Stimulated activated naive CD4-positive, alpha-beta T cell (primary cell): Measurements from ENCODE around the gene TNNI3K.

ENCODE experiments used
- DNase-seq, 6 experiments: peaks; one replicate each; lab custom pipeline; 2025; lab: John Stamatoyannopoulos, UW

Gene TNNI3K

DNA sequence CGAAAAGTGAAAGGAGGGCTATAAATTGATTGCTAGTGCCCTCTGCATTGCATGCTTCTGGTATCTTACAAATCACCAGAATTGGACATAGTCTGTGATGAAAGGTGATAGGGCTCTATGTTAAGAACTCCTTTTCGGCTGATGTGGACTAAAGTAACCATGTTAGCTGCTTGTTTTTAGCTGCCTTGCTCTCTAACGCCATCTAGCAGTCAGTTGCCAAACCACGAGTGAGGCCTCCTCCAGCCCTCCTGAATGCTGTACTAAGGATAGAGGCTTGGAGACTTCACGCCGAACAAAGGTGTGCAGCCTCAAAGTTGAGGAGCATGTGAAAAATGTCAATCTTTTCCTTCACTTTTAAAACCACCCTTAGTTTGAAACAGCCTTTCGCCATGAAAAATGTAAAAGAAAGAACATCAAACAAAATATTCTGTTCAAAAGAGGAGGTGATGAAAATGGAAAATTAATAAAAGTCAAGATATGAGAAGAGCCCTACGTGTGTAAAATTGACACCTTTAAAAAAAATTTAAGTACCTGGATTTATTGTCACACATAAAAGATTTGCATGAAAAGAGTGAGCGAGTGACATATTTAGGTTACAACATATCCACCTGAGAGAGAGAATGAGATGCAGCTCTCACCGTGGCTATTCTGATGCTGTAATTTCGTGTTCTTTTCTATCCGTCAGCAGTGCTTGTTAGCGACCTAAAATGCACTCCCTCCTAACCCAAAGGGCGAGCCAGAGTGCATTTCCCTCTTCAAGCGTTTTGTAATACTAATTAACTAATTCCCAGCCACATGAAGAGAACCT is 269.1 kb downstream of the TNNI3K start:
- DNase-seq, result peak in 1 of 6 experiments; percentile 10

DNA sequence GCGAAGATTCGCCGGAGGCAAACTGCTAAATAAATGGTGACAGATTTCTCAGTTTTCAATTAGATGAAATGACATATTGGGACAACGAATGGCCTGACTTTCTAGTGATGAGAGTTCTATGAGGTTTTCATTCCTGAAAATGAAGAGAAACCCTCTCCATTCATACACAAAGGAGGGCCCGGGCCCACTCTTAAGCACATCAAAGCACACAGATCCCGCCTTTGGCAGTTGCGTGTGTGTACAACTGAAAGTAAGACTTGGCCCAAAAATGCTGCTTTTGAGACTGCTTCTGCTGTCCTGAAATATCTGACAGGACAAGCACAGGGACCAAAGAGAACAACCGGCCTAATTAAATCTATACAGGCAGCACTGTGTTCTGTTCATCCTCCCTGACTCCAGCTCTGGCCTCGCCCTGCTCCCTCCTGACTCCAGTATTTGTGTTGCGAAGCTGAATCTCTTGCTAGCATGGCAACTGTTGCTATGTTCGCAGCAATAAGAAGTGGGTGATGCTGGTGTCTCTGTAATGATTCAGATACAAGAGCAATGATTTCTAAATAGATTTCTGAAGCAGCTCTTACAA is 269.8 kb downstream of the TNNI3K start:
- DNase-seq, result no peak

DNA sequence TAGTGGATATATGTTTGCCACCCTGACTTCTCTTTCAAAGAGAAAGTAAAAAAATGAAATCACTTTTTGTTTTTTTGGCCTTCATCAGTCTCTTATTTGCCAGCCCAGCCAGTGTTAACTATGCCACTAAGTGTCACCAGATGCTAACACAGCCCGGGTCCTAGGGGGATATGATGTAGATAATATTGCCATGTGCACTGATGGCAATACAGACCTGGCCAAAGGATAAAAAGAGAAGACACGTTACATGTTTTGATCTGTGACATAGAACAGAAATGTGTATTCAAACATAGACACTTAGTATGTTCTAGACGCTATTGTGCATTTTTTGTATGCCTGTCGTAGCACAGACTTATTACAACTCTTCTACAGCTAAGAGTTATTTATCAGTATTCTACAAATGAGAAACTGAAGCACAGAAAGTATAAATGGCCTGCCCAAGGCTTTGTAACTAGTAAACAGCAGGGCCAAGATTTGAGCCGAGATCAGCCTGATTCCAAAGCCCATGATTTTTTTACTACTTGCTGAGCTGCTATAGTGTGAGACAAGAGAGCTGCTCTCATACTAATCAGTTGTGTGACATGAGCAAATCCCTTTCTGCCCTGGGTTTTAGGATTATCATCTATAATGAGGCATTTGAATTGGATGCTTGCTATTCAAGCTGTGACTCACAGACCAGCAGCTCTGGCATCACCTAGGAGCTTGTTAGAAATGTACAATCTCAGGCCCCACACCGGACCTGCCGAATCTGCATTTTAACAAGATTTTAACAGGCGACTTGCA is 270.9 kb downstream of the TNNI3K start:
- no peak for DNase-seq

DNA sequence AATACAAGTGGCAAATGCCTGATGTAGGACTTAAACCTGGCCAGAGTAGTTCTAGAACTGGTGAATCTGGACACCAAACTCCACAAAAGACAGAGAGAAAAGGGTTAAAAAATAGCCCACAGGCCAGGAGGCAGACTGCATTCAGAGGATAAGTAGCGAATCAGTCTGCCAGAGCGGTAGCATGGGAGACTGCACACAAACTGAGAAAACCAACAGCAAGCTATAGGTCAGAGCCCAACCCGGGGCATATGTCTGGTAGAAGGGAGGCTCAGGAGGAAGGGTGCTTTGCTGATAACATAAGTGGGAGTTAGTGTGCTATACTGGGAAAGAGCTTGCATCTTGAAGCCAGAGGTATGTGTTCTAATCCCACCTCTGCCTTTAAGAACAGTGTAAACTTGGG is 273.3 kb downstream of the TNNI3K start:
- no peak for DNase-seq

DNA sequence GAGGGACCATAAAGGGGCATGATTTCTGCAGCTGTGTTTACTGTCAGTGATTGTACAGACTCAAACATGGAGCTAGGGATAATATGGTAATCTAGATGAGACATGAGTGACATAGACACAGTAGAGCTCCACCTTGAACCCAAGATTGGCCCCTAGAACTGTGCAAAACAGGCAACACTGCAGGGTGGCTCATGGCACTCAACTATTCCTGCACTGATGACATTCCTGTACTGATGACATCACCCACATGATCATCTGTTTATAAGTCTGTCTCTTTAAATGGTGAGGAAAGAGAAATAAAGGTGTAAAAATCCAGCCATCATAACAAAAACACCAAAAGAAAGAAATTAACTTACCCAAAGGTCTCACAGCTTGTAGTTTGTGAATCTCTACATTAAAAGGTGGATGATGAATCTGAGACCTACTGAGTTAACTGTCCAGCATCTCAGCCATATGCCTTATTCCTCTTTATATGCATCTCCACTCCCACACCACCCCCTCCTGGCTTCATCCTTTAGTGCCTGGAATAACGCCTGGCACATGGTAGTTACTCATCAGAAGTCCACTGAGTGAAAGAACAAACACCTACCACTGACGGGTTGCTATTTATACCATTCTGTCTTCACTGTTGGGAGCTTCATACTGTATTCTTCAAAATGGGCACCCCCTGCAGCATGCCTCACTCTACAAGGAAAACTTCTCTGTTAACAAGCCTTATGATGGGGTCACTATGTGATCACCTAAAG is 277.2 kb downstream of the TNNI3K start, which contains the start of gene LRRC53:
TSS of gene LRRC53 (minus strand) at position 442 of the 746 bp plus-strand sequence. CDS start 29,262 bp downstream, outside the sequence.
- DNase-seq, result no peak

DNA sequence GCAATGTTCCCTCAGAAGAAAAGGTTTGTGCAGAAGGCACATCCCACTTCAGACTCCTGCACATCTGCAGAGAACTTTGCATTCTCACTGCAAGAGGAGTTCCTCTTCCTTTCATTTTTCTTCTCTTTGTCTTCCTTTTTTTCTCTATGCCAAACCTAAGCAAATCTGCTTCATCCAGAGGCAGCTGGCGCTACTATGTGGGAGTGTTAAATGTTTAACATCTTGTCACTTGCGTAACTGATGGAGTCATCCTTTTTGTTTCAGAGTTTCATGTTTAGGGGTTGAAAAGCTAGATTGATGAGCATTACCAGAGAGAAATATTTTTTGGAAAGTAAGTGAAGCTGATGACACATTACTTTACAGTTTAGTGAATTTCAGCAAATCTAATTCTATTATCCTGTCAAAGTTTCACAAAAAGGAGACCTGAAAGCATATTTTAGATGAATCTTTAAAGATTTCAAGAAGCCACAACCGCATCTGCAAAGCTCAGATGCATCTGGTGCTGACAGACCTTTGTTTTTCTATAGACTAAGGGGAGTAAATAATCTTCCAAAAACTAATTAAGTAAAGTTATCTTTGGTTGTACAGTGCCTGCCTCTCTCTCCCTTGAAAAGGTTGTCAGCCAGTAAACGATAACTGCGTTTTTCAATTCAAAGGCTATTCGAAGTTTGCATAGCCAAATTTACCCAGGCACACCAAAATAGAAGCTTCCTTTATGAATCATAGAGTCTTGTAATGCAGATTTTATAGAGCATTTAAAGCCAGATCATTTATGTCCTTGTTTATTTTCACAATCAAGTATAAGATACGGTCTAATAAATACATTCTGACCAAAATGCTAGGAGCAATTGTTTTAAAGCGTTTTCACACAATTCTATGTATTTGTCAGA is 278.5 kb downstream of the TNNI3K start:
- no peak for DNase-seq

DNA sequence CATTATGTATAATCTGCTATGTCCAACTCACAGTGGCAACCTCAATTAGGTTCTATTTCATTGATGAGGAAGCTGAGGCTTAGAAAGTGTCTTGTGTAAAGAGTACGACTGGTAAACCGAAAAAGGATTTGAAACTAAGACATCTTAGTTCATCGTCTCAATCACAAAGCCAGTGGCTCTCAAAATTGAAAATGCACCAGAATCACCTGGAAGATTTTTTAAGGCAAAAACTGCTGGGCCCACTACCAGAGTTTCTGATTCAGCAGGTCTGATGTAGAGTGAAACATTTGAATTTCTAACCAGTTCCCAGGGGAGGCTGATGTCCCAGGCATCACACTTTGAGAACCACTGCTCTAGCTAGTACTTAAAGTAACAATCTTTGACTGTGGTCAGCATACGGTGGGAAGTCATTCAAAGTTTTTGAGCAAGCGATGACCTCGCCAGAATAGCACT is 282.4 kb downstream of the TNNI3K start:
- no peak for DNase-seq

DNA sequence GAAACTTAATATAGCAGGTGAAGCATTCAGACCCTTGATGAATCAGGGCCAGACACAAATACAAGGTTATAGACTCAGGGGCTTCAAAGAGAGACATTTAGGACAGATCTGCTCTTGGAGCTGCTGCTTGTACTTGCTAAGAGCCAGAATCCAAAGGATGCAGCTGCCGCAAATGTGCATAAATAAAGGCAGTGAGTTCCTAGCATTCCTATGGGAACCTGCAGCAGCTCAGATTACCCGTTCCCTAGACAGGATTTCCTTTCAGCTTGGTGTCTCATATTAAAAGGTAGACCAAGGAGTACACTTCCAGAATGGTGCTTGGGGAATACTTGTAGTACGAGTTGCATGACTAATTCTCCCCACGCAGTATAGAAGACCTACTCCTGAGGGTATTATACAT is 287.0 kb downstream of the TNNI3K start:
- DNase-seq, result no peak

DNA sequence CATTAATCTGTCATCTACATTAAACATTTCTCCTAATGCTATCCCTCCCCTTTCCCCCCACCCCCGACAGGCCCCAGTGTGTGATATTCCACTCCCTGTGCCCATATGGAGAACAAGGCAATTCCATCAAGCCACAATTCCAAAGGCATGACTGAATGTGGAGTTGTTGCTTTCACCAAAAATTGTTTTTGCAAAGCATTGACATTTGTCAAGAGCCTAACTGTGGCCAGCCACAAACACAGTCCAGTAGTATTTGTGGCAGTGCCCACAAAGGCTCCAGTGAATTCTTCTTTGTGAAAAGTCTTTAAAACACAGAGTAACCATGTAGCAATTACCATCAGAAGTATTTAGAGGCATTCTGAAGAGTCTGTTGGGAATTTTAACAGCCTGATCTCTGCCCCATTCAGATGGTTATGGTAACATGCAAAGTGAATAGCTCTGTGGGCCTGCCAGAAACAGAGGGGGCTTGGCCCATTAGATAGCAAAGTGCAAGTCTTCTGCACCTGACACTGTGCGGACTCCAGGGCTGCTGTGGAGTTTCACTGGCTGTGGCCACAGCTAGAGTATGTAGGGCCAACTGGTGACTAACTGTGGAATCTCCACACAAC is 288.8 kb downstream of the TNNI3K start:
- DNase-seq, result no peak

DNA sequence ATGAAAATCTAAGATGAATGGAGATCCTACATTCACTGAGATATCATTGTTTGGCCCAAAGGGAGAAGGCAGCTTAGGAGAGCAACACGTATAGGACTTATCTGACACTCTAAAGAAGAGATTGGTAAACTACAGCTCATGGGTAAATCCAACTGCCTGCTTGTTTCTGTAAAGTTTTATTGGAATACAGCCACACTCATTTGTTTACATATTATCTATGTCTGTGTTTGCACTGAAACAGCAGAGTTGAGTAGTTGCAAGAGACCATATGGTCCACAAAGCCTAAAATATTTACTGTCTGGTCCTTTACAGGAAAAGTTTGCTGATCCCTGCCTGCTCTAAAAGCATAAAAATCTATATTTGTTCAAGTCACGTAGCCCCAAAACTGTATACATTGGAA is 291.5 kb downstream of the TNNI3K start:
- DNase-seq, result no peak

DNA sequence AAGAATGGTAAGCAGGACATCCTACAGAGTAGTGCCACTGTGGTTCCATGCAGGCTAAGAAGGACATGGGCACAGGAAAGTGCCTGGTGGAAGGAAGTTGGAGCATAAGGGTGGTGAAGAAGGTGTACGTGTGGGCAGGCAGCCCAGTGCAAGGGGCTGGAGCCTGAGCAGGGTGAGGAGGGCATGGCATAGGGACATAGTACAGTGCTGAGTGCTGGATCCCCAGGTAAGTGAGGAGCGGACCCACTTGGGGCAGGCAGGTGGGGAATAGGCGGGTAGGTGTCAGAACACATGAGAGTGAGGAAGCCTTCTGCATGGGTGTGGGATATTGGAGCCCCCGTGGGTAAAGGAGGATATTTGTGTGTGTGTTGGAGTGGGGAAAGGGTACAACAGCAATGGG is 292.9 kb downstream of the TNNI3K start:
- DNase-seq, result no peak

DNA sequence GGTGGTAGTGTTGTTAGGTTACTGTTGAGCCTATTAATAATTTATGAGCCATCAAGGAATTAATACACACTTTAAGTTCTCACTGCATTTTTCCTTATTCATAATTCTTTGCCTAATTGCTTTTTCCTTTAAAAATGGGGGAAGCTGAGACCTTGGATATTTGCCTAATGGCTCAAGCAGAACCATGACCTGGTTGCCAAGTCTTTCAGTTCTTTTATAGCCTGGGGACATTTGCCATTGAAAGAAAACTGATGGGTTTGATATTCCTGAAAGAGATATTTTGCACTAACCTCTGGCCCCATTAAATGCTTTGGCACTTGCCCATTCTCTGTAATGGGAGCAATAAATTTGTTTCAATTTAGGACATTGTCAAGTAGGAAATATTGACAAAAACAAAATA is 295.7 kb downstream of the TNNI3K start:
- DNase-seq, result no peak

DNA sequence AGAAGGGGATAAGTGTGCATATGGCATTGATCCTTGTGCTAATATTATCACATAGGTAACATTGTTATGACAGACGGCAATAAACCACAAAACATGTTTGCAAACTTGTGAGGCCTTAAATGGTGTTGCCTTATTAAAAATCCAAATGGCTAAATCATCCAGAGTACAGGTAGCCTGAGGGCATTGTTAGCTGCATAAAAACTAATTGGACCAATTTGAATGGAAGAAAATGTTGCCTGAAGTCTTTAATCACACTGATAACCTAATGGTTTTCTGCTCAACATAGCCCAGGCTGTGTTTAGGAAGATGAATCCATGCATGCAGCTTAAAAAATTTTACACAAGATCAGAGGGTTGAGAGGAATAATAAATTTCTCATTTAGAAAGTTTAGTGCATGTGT is 296.6 kb downstream of the TNNI3K start:
- DNase-seq, result no peak

DNA sequence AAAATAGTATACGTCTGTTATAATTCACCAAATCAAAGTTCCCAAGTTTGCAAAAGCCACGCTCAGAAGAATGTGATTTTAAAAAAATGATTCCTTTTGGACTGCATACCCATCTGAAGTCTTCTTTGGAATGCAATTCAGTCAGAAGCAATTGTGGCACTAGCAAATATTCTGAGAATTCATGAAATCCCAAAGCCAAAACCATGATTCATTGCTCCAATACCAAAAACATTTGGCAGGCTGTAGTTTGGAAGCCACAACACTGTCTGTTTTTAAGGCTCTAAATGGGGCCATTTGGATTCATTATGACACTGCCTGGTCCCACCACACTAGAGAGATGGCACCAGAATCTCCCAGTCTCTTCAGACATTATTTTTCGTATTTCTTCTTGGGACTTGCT is 299.1 kb downstream of the TNNI3K start:
- DNase-seq, result no peak

DNA sequence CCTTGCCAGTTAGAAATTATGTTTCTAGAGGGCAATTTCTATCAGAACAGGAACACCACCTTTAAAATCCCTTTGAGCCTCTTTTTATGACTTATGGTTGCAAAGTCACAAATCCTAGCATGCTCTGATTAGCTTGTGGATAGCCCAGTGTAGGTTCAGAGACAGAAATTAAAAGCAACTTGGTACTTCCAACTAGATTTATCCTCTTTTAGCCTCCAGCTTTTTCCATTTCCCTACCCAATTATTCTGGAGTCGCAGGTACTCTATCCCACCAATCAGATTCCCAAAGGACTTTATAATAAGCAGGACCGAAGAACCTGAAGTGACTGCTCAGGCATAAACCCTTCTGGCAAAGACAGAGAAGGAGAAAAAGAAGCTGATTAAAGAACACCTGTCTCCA is 310.6 kb downstream of the TNNI3K start:
- DNase-seq, result no peak

DNA sequence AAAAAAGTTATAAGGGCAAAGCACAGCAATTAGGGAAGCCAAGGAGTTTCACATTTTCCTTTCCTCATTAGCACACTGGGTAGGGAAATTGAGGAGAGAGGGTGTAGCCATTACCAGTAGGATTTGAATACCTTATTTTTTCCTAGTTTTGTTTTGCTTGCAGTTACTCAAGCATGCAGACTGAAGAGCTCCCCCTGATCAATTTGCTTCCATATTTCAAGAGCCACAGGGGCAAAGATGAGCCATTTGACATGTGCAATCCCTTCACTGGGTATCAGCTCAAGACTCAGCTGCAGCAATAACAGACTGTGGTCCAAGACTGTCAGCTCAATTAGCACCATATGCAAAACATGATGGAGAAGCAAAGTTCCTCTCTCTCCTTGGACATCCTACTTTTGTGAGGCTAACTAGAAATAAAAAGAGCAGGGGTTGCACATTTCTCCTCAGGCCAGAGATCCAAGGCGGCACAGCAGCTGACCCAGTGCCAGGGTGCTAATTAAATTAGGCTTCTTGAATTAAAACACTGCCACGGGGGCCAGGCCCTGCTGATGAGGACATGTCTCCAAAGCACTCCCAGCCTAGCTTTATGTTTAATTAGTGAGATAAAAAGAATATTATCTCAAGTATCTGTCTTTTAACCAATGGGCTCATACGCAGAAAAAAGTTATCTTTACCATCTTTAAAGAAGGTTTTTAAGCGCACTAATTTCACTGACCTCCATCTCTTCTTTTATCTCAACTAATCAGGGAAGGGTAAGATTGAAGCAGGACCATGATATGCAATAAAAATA is 314.0 kb downstream of the TNNI3K start:
- DNase-seq, result no peak

DNA sequence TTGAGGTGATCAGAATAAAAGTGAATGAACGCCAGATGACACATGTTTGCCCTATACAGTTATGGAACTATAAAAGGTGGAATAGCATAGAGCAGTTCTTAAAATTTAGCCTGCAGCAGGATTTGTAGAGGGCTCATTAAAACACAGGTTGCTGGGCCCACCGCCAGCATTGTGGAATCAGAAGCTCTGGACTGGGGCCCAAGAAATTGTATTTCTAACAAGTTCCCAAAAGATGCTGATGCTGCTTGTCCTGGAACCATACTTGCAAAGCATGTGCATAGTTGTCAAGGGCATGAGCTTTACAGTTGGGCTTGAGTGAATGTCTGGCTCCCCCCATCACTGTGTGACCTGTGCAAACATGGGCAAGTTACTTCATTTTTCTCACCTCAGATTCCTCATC is 314.7 kb downstream of the TNNI3K start:
- no peak for DNase-seq

DNA sequence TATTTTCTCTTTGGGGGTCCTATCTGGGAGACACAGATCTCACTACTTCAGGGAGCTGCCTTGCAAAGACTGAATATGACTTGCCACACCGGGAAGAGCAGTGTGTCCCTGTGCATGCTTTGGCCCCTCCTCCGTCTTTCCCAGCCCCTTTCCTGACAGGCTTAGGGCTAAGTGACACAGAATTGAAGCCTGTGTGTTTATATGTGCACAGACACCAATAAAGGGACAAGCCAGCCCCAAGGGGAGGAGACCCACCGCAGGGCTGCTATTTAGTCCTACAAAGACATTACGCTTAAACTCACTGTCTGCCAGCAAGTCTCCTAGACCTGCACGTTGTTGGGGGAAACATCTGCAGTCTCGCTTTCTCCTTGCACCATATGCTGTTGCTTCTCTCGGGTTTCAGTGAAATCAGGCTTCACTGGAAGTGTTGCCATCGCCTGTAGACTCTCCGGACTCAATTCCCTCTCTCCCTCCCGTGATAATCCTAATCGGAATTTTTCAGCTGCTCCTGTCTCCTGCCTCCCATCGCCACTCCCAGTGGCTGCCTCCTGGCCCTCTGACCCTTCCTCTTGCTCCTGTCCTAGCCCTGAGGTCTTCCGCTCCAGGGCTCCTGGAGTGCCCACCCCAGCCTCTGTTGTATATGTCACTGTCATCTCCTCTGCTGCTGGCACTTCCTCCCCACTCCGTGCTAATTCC is 335.8 kb downstream of the TNNI3K start:
- DNase-seq, result no peak

DNA sequence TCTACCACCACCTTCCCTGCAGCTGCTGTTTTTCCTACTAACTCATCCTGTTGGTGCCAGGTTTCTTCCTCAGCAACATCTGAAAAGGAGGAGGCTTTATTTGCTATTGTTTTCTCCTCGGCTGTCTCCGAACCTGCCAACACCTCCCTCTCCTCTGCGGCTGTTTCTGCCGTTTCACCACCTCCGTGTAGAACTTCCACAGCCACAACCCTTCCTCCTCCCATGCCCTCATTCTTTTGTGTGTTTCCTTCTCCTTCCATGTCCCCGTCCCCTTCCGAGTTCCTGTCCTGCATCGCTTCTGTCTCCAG is 336.3 kb downstream of the TNNI3K start:
- DNase-seq, result no peak
